ENCODE measurements around the gene LRRC28.

GRCh38 chr15:99414755-99415731 lies 163.8 kb downstream of the LRRC28 start:
- no peak for TF ChIP-seq CTCF (IDR thresholded peaks at IDR 0.05; ENCODE audit: low read depth, low read length, poor library complexity, severe bottlenecking)
- TF ChIP-seq EZH2phosphoT487 (IDR thresholded peaks at IDR 0.05; ENCODE audit: borderline replicate concordance, low read length) = no peak

Measured in DOHH2 (cell line).